Measurements from ENCODE around the gene APBA2.
A peak's percentile ranks its signal among the peaks of the same experiment; 100 is the strongest.
"Not testable (repeated sequence)": the region's sequence is repeated elsewhere in the genome, so short reads cannot be mapped to it uniquely, and the experiment has no call there.

The APBA2 gene

GRCh38 chr15:28879551-28879950, 6.2 kb upstream of the APBA2 start:
- no peak for DNase-seq

GRCh38 chr15:28880680-28881079, 5.1 kb upstream of the APBA2 start:
- no peak for DNase-seq

DNA sequence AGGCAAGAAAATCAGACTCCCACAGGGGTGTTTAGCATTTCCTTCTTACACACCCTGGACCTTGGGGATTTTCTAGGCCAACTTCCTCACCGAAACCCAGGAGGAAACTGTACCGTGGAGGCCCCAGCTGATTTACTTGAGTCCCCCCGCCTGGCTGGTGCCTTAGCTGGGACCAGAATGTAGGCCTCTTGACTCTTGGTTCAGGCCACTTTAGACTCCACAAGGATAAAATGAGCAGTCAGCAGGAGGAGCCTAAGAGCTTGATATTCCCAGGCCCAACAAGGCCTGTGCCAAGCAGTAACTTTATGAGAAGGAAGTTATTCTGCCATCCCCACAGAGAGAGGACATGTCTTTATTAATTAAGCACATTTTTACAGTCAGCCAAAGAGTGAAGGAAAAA, 4.6 kb upstream of the APBA2 start:
- no peak for DNase-seq

- DNase-seq: no peak
These were observed 4.2 kb upstream of the APBA2 start for GRCh38 chr15:28881600-28881999.

- DNase-seq: no peak
These were observed 1.4 kb upstream of the APBA2 start for GRCh38 chr15:28884151-28884940.

- no peak for DNase-seq
These were observed 595 bp upstream of the APBA2 start for GRCh38 chr15:28885128-28885629.

DNA sequence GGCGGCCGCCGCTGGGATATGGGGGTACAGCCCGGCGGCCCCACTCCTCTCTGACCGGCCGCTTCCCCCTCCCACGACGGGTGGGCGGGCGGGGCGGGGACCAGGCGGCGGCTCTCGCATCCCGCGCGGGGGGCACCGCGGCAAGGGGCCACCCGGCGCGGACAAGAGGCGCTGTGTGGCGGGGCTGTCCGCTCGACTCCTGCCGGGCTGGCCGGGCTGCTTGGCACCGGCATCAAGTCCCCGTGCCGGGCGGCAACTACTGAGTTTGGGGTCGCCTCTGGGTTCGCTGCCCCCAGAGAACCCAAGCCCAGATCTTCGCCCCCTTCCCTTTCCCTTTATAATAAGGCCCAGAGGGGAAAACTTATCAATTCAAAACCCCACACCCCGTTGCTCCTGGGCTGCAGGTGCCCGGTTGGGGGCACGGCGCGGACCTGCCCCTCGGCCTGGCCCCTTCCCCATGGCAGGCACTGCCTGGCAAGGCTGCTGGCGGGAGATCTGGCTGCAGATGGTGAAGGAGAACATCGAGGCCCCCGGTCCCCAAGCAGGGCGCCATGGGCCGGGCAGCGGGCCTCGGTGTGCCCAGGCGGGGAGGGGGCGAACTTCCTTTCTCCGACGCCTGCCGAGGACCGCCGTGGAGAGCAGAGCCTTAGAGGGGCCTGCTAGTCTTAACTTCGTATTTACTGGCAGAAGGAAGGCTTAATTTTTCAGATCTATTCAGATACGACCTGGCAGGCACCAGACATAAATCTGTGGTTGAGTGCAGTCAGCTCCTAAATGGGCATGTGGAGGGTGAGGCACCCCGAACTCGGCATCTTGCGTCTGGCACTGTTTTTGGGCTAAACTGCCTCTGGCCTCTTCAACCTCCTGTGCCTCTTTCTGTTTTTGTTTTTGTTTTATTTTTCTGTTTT, 911 bp downstream of the APBA2 start:
- peak in 1 of 2 experiments; percentile 26 for DNase-seq

GRCh38 chr15:28887339-28888174, 1.8 kb downstream of the APBA2 start:
- no peak for DNase-seq

GRCh38 chr15:28888302-28888894, 2.6 kb downstream of the APBA2 start:
- DNase-seq: no peak

DNA sequence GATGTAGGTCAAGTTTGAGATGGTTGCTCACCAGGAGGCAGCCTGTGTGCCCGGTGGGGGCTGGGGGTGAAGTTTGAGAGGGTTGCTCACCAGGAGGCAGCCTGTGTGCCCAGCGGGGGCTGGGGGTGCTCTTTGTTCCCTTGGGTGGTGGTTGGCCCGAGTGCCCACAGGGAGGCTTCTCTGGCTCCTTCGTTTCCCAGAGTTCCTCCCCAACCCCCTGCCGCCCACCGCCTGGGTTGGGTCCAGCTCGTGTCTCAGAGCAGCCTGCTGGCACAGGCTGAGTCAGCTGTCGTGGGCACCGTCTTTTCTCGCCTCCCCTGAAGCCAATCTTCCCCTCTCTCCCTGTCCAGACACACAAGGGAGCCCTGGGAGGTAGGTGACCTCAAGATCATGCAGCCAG, 3.1 kb downstream of the APBA2 start:
- DNase-seq: no peak

GRCh38 chr15:28889346-28889745, 3.6 kb downstream of the APBA2 start:
- no peak for DNase-seq

DNA sequence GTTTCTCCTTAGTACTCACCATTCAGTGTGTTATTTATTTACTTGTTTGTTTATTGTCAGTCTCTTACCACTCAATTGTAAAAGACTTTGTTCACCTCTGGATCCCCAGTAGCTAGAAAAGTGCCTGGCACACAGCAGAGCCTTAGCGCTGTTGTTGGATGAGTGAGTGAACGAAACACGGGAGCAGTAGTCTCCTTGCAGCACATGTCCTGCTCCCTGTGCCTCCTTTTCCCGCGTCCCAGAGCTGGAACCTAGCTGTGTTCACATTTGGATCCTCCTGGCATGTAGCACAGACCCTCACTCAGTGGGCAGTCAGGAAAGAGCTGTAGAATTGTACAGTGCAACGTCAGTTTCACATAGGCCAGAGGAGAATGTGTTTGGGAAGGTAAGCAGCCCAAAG, 4.1 kb downstream of the APBA2 start:
- DNase-seq: not testable (repeated sequence)

- not testable (repeated sequence) for DNase-seq
These were observed 4.5 kb downstream of the APBA2 start for GRCh38 chr15:28890291-28890690.

DNA sequence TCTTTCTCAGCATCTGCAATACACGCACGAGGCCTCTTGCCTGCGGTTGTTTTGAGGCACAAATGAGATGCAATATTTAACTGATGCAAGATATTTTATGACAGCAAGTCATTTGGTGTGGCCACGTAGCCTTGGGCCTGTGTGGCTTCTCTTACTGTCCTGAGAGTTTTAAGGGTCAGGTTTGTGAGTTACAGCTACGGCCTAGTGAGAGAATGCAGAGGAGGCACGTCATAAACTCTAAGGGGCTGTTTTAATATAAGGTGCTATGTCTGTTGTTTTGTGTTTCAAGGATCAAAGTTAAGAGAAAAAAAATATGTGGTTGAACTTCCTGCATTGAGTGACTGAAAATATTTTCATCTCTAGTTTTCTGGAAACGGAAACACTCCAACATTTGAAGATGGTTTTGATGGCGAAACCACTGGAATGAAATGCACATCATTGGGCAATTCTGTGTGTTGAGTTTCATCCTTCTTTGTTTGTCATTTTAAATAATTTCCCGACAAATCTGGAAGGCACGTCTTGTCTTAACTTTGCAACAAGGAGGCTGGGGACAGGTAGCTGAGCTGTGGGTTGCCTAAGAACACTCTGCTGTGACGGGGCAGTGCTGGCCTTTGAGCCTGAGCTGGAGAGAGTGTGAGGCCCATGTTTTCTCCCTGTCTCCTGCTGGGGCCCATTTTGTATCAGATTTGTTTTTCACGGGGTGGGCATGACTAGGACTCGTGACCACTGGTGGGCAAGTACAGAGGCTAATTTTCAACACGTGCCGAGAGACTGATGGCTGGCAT, 5.1 kb downstream of the APBA2 start:
- DNase-seq: peak; percentile 21 to 26

DNA sequence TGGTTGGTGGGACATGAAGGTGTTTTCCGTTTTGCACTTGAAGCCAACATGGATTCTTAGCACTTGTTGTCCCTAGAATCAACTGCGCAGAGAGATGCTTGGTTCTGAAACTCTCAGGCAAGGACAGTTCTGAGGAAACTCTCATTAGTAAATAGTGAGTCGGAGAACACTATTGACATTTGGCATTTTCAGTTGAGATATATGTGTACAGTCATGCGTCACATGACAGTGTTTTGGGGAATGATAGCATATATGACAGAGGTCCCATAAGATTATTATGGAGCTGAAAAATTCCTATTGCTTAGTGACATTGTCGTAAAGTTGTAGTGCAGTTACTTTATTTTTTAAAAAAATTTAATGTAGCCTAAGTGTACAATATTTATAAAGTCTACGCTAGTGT, 5.8 kb downstream of the APBA2 start:
- no peak for DNase-seq

- no peak for DNase-seq
These were observed 7.2 kb downstream of the APBA2 start for GRCh38 chr15:28892789-28893610.

GRCh38 chr15:28894631-28895030, 8.9 kb downstream of the APBA2 start:
- no peak for DNase-seq

DNA sequence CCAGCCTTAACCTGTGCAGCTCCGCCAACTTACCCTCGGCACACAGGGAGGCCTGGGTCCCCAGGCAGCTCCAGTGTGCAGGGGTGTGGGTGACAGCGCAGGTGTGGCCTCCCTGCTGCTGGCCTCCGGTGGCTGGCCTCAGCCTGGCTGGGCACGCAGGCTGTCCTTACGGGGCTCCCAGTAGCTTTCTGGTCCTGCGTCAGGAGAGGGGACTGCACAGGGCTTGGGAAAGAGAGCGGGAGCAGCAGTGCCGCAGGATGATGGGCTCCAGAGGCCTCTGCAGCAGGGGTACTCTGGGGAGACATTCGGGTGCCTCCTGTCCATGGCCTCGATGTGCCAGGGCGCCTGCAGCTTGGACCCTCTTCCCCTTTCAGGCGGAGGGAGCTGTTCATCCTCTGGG, 9.4 kb downstream of the APBA2 start:
- no peak for DNase-seq

DNA sequence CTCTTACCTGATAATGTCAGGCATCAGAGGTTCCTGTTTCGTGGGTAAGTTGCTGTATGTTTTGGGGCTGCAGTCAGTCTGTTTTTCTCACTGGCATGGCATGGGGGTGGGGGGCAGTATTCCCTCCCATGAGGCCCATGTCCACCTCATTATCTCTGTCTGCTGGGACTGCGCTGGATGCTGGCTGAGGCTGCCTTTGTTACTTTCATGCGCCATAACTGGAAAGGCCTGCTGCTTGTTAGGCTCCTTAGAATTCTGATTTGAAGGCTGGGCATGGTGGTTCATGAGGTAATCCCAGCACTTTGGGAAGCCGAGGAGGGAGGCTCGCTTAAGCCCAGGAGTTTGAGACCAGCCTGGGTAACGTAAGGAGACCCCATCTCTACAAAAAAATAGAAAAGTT, 9.8 kb downstream of the APBA2 start:
- no peak for DNase-seq

- no peak for DNase-seq
These were observed 11.2 kb downstream of the APBA2 start for GRCh38 chr15:28896951-28897350.

Measured in activated CD4-positive, alpha-beta T cell treated with anti-CD3 and anti-CD28 coated beads, Interleukin-2, amount 50 U/mL, for 48 hours (primary cell).